Stomach (tissue), 9 donors: Measurements from ENCODE around the gene ENOX1. TPM values are rescaled to one million over a fixed set of nuclear protein-coding genes. Genes with fewer than 3 reads are reported as not detected.

ENCODE experiments used
- DNase-seq, 2 donors: peaks; one replicate each; pipeline versions ENCODE4 v3.0.0 to v3.0.0-alpha.2; 2013 to 2019
- H3K27ac ChIP-seq, 5 donors: fragments of 200-600 bp in 4 of 5; sonication (generic) in 4 of 5; one replicate each; pipeline ENCODE4 v1.5.1; 2013 to 2019; ENCODE audit warnings: mild to moderate bottlenecking in 1 of 5, moderate library complexity in 1 of 5
- H3K27me3 ChIP-seq, 3 donors: fragments of 200-600 bp; sonication (generic); one replicate each; pipeline ENCODE4 v1.5.1; 2017 to 2019; ENCODE audit warnings: mixed run types in 1 of 3
- H3K36me3 ChIP-seq, 4 donors: fragments of 200-600 bp; sonication (generic); 1 replicate in 3 of 4; 2 replicates in 1 of 4; pipeline ENCODE4 v1.5.1; 2016 to 2019
- H3K4me1 ChIP-seq, 4 donors: fragments of 200-600 bp; sonication (generic); one replicate each; pipeline ENCODE4 v1.5.1; 2016 to 2019
- H3K4me3 ChIP-seq, 4 donors: fragments of 200-600 bp; sonication (generic) in 3 of 4; one replicate each; pipeline ENCODE4 v1.5.1; 2016 to 2019; ENCODE audit warnings: mild to moderate bottlenecking in 1 of 4
- H3K9me3 ChIP-seq, 4 donors: fragments of 200-600 bp; sonication (generic); one replicate each; pipeline ENCODE4 v1.5.1; 2016 to 2019
- CTCF ChIP-seq, 7 experiments: fragments of 450-650 bp in 4 of 7; fragments of 200-600 bp in 3 of 7; sonication (generic) in 3 of 7; IDR thresholded peaks; one replicate each; pipeline ENCODE4 v1.5.1; 2016 to 2019; ENCODE audit warnings: antibody characterized with exemption in 7 of 7, control low read depth in 2 of 7, mild to moderate bottlenecking in 1 of 7
- EP300 ChIP-seq: sonication (generic); formaldehyde crosslinking; IDR thresholded peaks from one replicate; pipeline ENCODE4 v1.6.1; 2017; ENCODE audit warnings: antibody characterized with exemption
- POLR2A ChIP-seq, 4 donors: fragments of 450-650 bp; IDR thresholded peaks; one replicate each; pipeline ENCODE4 v1.6.1; 2016; ENCODE audit warnings: antibody characterized with exemption in 4 of 4, control low read depth in 2 of 4, mild to moderate bottlenecking in 1 of 4, moderate library complexity in 1 of 4
- POLR2AphosphoS5 ChIP-seq, 3 donors: sonication (generic); formaldehyde crosslinking; IDR thresholded peaks; one replicate each; pipeline ENCODE4 v1.6.1; 2016; ENCODE audit warnings: antibody characterized with exemption in 3 of 3
- WGBS, 5 donors: extraction: QIAGEN DNeasy Blood & Tissue Kit in 3 of 5; methylation state at CpG; one replicate each; pipeline versions ENCODE4 v1.1.5 to v1.1.7; 2013 to 2018; 5-methylcytosine and 5-hydroxymethylcytosine counted together
- intact Hi-C: fragments of 100-400 bp; cut with DNase I; formaldehyde crosslinking; loops from one replicate; pipeline ENCODE4 v1.15.1; 2023; ENCODE audit warnings: low total_unique reads
- polyA plus RNA-seq, 3 donors: library from polyadenylated mRNA; stranded (reverse); fragments of 200-250 nt; gene quantifications; one replicate each; pipeline ENCODE4 v1.2.3, GENCODE V29; 2013
- total RNA-seq, 5 donors: library from RNA; depleted of rRNA; stranded (reverse); fragments of >200 nt; gene quantifications; one replicate each; pipeline versions ENCODE4 v1.1.0 to v1.2.3, GENCODE V29; 2014 to 2016
- donor health status: healthy with polysubstance abuse.
- donor health status: Bipolar disorder and iron deficiency.
- donor health status: healthy.

ENOX1 gene
- total and polyA plus RNA-seq, 8 donors: 0.46 to 6.2 (median 1.4) TPM; not detected in 1

- intact Hi-C loops: no loop called here
- no peaks in the 10 kb centered on the region for H3K9me3 ChIP-seq
- no peak for DNase-seq
- no peaks in the 10 kb centered on the region for H3K36me3 ChIP-seq
- H3K4me1 ChIP-seq: no peaks in the 10 kb centered on the region
- TF ChIP-seq POLR2A (IDR thresholded peaks at IDR 0.05) (no peak), CTCF (IDR thresholded peaks at IDR 0.05) (no peak), EP300 (no peak), POLR2AphosphoS5 (IDR thresholded peaks at IDR 0.05) (no peak)
- H3K27ac ChIP-seq: no peak overlapping the region
- H3K4me3 ChIP-seq: no peak overlapping the region
- no peaks in the 10 kb centered on the region for H3K27me3 ChIP-seq
- WGBS, 5 donors: 84 to 94% (median 89%) methylated on average over 7 of the region's 7 CpGs
Observed at GRCh38 chr13:43596924-43597598, 189.7 kb downstream of the ENOX1 start.

GRCh38 chr13:43596006-43596405, 190.8 kb downstream of the ENOX1 start:
- no peak for DNase-seq
- Histone ChIP-seq H3K27ac (no peak overlapping the region), H3K36me3 (no peaks in the 10 kb centered on the region), H3K4me3 (no peak overlapping the region), H3K27me3 (no peaks in the 10 kb centered on the region), H3K4me1 (no peaks in the 10 kb centered on the region), H3K9me3 (no peaks in the 10 kb centered on the region)
- 88 to 94% (median 90%) methylated on average over 2 of the region's 2 CpGs for WGBS, 5 donors
- intact Hi-C loops: no loop called here
- TF ChIP-seq EP300: no peak
- no peak for TF ChIP-seq POLR2A (IDR thresholded peaks at IDR 0.05)
- TF ChIP-seq POLR2AphosphoS5 (IDR thresholded peaks at IDR 0.05): no peak
- no peak for TF ChIP-seq CTCF (IDR thresholded peaks at IDR 0.05)

- intact Hi-C loops: no loop called here
- no peak for DNase-seq
- no peak overlapping the region for H3K27ac ChIP-seq
- TF ChIP-seq POLR2A (IDR thresholded peaks at IDR 0.05): no peak
- TF ChIP-seq EP300: no peak
- no peak for TF ChIP-seq POLR2AphosphoS5 (IDR thresholded peaks at IDR 0.05)
- TF ChIP-seq CTCF (IDR thresholded peaks at IDR 0.05): no peak
- H3K4me3 ChIP-seq: no peak overlapping the region
- no peaks in the 10 kb centered on the region for H3K9me3 ChIP-seq
- H3K4me1 ChIP-seq: no peaks in the 10 kb centered on the region
- no peaks in the 10 kb centered on the region for H3K36me3 ChIP-seq
- H3K27me3 ChIP-seq: no peaks in the 10 kb centered on the region
Observed at GRCh38 chr13:43587376-43587775, 199.4 kb downstream of the ENOX1 start.

GRCh38 chr13:43584751-43585150, 202.0 kb downstream of the ENOX1 start:
- Histone ChIP-seq H3K9me3 (no peaks in the 10 kb centered on the region), H3K27me3 (no peaks in the 10 kb centered on the region), H3K36me3 (no peaks in the 10 kb centered on the region), H3K4me1 (no peaks in the 10 kb centered on the region), H3K27ac (no peak overlapping the region), H3K4me3 (no peak overlapping the region)
- WGBS, 5 donors: 79 to 91% (median 87%) methylated on average over 3 of the region's 3 CpGs
- DNase-seq: no peak
- TF ChIP-seq POLR2AphosphoS5 (IDR thresholded peaks at IDR 0.05) (no peak), CTCF (IDR thresholded peaks at IDR 0.05) (no peak), EP300 (no peak), POLR2A (IDR thresholded peaks at IDR 0.05) (no peak)
- intact Hi-C loops: no loop called here
